HG03066 (cell line): ENCODE measurements around the gene MAGEB17.

Experiments
- ATAC-seq: cut with Tn5 transposase; IDR thresholded peaks from one replicate; pipeline ENCODE4 v1.9.1; 2021; ENCODE audit warnings: low read depth; ENCODE audit not compliant: unreplicated experiment

Gene MAGEB17

GRCh38 chrX:16205840-16206239, 38.6 kb downstream of the MAGEB17 start:
- ATAC-seq: no peak

DNA sequence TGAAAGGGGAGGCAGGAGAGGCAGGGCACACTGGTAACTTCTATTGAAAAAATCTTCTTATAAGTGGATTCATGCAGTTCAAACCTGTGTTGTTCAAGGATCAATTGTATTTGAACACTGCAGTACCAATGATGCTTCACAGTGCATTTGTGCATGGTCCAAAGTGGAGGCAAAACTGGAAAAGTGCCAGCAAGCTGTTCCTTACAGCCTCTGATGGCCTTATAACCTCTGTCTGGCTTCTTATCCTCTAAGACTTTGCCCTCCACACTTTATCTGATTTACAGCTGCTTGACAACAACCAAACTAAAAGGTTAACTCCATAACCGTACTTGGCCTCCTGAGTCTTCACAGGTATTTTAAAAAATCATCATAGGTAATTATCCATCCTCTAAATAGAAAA, 40.4 kb downstream of the MAGEB17 start:
- ATAC-seq: no peak

GRCh38 chrX:16208601-16209000, 41.3 kb downstream of the MAGEB17 start:
- ATAC-seq: no peak

DNA sequence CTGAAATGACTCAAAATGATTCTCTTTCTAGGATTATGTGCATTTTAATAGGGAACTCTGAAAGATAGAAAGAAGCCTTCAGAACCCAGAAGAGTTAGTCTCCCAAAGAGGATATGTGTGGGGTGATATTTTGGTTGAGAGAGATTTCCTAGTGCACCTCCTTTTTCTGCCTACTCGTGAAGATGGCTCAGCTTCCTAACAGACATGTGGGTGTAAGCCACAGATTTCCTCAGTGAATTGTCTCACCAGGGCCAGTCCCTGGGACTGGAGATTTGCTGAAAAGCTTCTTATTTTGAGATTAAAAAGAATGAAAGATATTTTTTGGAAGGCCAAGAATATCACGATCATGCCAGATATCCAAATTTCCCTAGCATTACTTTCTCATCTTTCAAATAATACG, 42.8 kb downstream of the MAGEB17 start:
- ATAC-seq: no peak

DNA sequence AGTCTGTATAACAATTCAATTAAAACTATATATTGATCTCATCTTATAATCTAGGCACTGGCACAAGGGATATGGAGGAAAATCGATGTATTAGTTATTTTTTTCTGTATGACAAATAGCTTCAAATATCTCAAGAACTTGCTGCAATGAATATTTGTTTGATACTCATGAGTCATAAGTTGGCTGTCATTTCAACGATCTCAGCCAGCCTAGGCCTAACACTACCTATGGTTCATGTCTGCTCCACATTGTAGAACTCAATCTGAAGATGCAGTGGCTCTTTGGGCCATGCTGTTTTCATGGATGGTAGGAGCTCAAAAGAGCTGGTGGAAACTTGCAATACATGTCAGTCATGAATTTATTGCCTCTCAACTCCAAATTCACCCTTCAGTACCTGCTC, 44.7 kb downstream of the MAGEB17 start:
- ATAC-seq: no peak

DNA sequence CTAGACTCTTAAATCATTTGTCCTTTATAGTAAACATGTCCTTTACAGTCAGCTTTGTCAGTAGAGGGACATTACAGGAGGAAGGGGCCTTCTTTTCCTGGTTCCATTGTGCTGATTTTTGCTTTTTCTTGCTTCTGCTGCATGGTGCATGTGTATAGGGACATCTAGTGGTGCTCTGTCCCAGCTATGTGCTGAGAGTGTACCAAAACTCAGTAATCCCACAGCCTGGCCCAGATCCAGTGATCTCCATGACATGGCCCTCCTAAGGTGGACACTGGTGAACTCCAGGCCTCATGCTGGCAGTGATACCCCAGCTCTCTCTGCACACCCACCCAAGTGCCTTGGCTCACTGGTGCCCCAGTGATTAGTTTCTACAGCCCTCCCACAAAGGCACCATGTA, 45.2 kb downstream of the MAGEB17 start:
- ATAC-seq: no peak

GRCh38 chrX:16213961-16214360, 46.7 kb downstream of the MAGEB17 start:
- ATAC-seq: no peak

DNA sequence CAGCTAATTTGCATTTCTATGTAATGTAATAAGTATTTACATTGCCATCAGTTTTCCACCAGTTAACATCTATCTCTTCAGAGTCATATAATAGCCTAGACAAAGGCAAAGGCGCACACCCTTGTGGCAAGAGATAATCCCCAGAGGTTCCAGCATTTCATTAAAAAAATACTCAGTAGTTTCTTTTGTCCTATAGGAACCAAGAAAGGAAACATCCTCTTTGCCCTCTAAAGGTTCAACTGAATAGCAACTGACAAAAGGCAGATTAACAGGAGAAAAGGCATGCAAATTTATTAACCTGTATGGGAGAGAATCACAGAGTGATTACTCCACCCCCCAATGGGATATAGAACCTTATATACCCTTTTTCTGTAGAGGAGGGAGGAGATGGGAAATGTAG, 48.4 kb downstream of the MAGEB17 start:
- ATAC-seq: no peak
